HUDEP-2 (cell line): ENCODE measurements around the gene LDLRAD3.
A peak's percentile ranks its signal among the peaks of the same experiment; 100 is the strongest.

ENCODE experiments used
- DNase-seq, 76 experiments: peaks; one replicate each; lab custom pipeline; 2025; ENCODE audit not compliant: unreplicated experiment in 76 of 76; lab: John Stamatoyannopoulos, UW

The LDLRAD3 gene

DNA sequence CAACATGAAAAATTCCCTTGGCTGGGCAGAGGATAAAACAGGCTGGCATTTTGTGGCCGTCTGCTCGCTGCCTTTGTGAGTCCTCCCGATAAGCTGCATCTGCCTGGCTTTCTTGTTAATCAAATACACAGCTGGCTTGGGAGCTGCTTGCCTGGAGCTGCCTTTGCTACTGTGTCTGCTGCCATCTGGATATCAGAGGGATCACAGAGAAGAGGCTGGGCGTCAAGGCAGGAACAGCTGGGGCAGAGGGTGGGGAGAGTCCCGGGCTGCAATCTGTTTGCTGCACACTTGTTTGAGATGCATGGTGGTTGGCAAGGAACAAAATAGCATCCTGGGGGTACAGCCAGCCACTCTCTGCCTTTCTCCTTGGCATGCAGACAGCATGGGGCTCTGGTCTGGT lies 309.4 kb downstream of the LDLRAD3 start:
- DNase-seq, result peak in 7 of 76 experiments; percentile 5 to 36 (median 18)

DNA sequence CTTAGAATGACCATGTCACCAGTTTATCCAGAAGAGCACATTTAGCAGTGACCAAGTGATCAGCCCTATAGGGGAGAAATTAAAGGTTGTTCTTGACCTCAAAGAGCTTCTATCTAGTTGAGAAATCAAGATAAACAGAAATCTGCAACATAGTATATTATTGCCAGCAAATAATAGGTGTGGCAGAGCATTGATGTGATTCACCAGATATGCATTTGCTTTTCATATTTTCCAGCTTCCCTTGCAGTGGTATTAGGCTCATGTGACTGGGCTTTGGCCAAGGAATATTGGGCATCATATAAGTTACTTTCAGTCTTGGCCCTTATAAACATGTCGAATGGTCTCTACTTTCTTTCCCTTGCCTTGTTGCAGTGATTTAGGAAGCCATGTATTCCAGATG lies 310.9 kb downstream of the LDLRAD3 start:
- DNase-seq, result no peak

DNA sequence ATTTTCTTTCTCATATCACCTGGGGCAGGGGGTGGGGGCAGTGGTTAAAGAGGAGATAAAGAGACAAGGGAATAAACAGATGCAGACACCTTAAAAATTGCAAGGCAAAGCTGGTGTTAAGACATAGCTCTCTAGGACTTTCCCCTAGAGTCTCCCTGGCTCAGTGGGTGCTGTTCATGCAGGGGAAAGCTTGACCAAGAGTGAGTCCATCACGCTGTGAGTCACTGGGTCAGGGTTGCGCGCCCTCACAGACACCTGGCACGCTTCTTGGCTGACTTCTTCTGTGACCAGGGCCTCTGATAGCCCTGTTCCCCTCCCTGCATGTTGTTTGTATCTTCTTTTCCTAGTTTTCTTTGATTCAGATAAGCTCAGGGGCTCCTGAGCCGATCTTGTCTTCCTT lies 313.5 kb downstream of the LDLRAD3 start:
- no peak for DNase-seq

DNA sequence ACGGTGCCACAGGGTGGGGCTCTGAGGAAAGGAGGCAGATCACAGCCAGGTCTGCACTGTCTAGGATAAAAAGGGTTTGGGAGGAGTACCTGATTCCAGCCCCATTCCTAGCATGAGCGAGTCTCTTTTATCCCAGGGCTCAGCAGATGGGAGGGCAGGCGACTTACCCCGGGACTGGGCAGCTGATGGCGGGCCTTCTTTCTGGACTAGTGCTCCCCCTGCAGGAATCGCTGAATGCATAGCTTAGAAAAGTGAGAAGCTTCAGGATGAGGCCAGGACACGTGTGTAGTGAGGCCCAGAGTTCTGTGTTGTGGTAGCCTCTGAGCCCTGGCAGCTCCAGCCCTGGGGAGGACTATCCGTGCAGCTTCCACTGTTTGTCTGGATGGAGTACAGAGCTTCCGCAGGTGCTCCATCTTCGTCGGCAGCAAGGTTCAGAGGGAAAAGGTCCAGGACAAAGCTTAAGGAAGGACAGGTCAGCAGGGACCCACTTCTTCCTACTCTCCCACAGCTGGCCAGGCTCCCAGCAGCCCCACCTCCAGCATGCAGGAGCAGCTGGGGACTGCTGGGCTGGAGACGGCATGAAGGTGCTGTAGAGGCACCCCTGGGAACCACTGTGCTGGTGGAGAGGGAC lies 315.0 kb downstream of the LDLRAD3 start:
- DNase-seq, result peak in 44 of 76 experiments; percentile 2 to 62 (median 24)

DNA sequence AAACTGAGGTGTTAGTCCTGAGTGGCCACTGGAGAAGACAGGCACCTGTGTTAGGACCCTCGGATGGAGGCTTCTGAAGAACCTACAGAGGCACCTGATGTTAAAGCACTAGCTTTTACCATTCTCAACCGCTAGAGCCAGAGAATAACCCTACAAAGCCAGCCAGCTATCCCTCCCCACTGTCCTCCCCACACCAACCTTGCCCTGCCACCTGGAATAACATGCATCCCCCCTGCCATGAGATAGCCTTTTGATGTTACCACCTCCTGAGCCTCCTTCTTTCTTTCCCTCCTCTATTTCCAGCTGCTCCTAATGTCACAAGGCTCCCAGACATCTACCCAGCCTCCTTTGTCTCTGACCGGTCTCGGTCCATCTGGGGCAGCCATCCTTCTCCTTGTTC lies 317.2 kb downstream of the LDLRAD3 start:
- DNase-seq, result no peak

DNA sequence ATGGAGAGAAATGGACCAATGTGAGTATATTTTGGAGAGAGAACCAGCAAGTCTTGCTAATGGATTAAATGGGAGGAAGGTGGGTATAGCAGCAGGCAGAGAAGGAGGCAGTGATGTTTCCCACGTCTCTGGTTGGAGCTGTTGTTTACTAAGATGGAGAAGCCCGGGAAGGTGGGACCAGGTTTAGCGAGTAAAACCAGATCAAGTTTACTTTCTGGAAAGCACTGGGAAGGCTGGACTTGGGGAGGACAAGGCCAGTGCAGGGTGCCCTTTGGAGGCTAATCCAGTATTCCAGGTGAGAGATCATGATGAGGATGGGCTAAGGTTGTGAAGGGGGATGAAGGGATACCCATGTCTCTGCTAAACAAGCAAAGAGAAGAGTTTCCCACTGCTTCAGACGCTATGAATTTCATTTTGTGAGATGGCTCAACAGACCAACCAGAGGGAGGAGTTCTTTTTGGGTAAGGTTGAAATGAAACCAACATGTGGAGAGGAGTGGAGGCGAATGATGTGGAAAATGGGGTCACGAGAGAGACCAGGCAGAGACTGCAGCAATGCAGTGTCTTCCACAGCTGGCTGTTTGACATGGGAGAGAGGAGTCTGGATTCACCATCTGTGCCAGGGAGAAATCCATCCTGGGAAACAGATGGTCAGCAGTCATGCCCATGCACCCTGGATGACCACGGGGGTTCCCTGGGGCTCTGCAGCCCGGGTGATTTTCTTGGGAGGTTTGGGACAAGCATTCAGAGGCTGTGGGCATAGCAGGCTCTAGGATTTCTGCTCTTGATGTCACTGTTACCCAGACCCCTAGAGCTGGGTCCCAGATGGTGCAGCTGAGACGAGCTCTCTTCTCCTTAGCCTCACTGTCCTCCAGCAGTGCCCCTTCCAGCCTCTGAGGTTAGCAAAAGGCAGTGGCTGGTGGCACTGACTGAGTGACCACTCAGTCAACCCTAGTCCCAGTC lies 320.4 kb downstream of the LDLRAD3 start:
- no peak for DNase-seq

DNA sequence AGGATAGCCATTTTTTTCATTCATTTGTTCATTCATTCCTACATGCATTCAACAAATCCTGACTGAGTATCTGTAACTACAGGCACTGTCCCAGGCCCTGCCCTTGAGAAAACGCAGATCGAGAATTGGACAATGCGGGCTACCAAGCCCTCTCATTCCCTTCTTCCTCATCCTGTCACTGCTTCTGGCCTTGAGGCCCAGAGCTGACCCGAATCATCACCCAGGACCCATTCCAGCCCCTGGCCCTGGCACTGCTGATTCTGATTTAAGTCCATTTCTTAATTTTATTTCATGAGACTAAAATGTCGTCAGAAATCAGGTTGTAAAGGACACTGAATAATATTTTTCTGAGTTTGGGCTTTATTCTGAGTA lies 321.1 kb downstream of the LDLRAD3 start:
- no peak for DNase-seq

DNA sequence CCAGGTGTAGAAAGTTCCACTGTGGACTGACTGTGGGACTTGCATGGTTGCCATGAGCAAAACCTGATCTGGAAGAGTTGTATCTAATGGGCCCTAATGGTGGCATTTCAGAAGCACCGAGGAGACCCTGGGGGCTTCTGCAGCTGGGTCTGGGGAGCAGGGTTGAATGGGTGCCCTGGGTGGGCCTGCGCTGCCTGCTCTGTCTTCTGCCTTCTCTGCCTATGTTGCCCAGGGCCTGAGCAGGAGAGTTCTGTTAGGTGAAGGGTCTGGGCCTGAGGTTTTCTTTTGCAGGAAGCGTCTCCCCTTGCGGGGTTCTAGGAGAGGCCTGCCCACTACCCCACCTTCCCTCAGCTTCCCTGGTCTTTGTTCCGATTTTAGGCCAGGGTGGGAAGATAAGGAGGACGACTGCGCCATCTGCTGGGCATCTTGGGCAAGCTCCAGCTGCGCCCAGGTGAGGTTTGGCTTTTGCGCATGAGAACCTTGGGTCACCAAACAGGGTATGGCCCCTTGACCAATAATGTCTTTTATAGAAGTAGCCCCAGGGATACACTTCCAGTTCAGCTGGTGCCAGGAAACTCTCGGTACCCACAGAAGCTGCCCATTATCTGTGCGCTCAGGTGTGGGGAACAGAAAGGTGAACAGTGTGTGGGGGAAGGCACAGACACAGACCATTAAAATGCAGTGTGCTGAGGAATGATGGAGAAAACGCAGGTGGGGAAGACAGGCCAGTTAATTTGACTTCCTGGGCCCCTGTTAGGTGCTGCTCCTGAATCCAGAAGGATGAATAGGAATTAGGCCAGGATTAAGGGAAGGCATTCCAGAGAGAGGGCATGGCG lies 322.1 kb downstream of the LDLRAD3 start:
- peak in 37 of 76 experiments; percentile 1 to 47 (median 13) for DNase-seq

DNA sequence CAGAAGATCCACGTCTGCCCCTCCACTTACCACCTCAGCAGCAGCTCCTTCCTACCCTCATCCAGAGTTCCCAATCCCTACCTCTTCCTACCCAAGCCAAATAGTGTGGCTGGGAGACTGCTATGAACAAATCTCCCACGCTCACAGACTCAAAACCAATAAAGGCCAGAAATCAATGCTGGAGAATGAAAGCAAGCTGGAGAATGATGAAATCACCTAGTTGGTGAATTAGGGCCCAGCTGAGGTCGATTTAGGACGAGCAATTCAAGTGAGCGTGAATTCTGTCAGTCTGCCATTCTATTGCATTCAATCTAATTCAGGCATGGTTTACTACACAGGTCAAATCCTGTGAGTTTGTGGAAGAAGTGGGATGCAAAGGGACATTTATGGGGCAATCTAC lies 322.9 kb downstream of the LDLRAD3 start:
- DNase-seq, result no peak

DNA sequence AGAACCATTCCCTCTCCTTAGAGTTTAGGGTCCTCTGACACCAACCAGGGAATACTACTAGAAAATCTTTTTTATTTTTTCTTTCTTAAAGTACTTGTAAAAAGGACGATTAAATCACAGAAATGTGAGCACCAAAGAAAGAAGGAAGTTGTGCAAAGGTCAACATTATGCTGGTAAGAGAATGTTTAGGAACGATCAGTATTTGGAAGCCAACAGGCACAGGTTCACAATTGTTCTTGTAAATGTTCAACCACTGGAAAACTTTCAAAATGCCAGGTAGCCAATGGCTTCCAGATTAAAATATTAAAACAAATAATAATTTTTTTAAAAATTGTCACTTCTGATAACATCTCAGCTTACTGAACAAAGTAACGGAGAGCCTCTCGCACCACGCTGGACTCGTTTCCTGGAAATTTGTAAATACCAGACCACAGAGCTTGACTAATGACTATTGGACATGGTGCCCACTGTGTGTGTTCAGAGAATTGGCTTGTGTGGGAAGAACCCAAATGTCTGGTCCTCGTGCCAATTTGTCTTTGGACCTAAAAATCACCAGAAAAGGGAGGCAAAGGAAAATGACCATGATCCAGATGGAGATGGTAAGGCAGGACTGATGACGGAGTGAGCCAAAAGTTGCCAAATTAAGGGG lies 324.6 kb downstream of the LDLRAD3 start:
- no peak for DNase-seq

DNA sequence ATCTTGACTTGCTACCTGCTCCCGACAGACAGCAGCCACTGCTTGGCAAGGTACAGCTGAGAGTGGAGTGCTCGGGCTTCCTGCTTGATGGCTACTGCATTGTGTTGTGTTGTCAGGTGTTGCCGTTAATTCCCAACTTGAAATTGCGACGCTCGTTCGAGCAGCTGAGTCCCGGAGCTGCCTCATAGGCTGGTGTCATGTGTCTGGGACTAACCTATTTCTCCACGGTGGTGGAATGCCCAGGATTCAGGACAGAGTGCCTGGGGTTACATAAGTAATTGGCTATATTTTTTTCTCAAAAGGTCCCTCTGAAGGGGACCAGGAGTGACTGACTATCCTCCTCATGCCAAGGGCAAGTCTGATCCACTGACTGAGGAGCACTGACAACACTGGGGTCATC lies 326.8 kb downstream of the LDLRAD3 start:
- DNase-seq, result no peak

DNA sequence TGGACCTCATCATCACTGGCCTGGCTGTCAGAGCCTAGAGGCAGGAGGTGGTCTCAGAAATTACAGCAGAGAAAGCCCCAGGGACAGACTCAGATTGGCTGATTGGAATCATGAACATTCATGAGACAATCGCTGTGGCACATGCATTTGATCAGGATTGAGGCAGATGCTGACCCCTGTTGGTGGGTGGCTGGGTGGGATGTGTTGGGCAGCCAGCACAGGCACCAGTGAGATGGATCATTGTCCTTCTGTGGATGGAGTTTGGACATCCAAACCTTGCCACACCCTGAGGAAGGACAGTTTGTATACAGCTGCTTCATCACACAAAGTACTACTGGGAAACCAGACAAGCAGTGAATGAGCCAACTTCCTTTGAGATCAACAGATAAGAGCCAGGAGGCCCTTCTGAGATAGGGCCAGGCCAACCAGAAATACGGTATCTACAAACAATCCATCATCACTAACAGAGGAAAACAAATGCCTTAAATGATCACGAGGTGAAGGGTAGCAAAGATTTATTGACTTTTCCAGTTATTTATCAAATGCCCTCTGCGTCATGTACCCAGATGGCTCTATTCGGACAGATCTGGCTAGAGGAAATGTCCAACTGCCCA lies 328.0 kb downstream of the LDLRAD3 start:
- DNase-seq, result peak in 1 of 76 experiments; percentile 17

DNA sequence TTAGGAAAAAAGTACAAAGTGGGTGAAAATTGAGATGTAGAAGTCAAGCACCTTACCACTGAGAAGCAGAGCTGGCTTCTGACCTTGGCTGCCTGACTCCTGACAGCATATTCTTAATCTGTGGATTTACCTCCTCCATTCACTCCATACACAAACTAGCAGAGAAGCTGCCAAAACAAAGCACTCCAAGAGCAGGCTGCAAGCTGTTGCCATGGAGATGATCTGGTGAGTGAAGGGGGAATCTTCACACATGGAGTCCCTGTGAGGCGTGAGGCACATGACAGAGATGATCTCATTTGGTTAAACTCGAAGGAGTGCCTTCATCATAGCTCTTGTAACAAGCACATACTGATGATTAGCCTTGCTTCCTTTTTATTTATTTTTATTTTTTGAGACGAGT lies 329.2 kb downstream of the LDLRAD3 start:
- DNase-seq, result no peak

DNA sequence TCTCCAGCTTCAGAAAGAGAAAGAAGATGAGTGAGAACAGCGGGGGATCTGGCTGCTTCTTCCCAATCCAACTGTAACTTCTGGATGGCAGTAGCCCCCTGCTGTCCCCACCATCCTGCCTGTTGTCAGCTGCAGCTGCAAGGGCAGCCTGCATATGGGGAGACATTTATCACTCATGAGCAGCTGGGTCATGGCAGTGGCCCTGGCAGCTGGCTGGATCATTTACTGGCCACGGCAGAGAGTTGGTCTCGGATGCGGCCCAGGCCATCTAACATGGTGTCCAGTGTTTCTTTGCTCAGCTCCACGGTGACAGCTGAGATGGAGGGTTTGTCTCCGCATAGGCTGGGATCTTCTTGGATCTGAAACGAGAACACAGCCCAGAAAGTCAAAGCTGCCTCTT lies 330.6 kb downstream of the LDLRAD3 start:
- no peak for DNase-seq

DNA sequence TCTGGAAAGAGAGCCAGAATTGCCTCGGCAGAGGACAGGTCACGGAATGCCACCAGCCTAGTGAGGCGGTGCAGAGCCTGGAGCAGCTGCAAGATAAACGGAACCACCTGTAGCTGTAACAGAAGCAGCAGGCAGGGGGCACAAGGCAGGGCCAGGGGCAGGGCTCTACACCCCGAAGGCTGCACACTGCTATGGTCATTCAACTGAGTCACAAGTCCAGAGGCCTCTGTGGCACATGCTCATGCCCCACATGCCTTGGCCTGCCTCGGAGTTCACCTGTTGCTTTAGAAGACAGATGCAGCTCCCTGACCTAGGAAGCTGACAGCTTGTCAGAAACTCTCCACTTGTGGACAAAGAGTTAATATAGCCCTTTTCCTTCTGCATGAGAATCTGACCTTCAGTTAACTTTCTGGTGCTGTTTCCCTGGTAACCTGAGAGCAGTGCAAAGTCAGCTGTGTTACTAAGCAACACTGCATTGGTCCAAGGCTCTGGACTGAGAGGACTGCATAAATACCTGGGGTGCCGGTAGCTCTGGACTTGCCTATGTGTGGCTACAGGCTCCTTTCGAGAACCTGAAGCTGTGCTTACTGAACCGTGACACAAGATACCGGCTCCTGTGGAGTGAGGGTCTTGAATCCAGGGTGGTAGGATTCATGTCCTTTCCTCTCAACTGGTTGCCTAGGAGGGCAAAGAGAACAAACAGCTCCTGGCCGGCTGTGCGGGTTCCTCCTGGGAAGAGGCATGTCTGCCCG lies 334.8 kb downstream of the LDLRAD3 start:
- DNase-seq, result no peak

DNA sequence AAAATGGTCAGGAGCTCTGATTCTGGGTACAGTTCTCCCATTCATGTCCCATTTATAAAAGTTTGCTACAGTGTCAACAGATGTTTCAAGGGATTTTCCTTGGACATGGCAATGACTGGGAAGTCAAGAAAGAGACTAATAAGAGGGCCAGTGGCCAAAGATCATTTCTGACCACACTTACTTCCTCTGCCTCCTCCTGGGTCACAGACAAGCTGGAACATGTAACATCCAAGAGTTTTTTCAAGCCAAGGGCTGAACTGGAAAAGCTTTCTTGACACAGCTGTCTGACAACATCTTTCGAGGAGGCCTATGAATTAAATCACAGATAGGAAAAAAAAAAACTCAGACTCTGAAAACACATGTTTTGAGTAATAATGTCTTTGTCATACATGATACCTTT lies 336.7 kb downstream of the LDLRAD3 start:
- no peak for DNase-seq
